HEK293 (cell line): Measurements from ENCODE around the gene MAD2L2.

ENCODE experiments used
- CTCF ChIA-PET: fragments of 350-600 bp; formaldehyde crosslinking; extraction: SDS; loops from one replicate; lab custom pipeline; 2021; ENCODE audit warnings: antibody characterized with exemption; lab: Yijun Ruan, JAX
- POLR2A ChIA-PET: fragments of 300-600 bp; formaldehyde crosslinking; extraction: SDS; loops from one replicate; lab custom pipeline; 2020; ENCODE audit warnings: antibody characterized with exemption, inconsistent platforms; lab: Yijun Ruan, JAX
- H3K27ac ChIP-seq: fragments of 200-500 bp; sonication (Bioruptor generic); 2 replicates; pipeline ENCODE4 v1.5.1; 2014; ENCODE audit warnings: low read depth, low read length, control low read depth, inconsistent platforms; ENCODE audit errors: extremely low read depth
- H3K36me3 ChIP-seq, 2 experiments: fragments of 200-500 bp in 1 of 2; sonication (Bioruptor generic) in 1 of 2; 1 replicate in 1 of 2; 2 replicates in 1 of 2; pipeline ENCODE4 v1.5.1; 2014 to 2017; ENCODE audit warnings: inconsistent platforms in 2 of 2, low read length in 2 of 2; ENCODE audit not compliant: control insufficient read depth in 2 of 2, insufficient read depth in 1 of 2
- H3K4me1 ChIP-seq: fragments of 200-500 bp; sonication (Bioruptor generic); 2 replicates; pipeline ENCODE4 v1.5.1; 2014; ENCODE audit warnings: mild to moderate bottlenecking, low read length, inconsistent platforms; ENCODE audit not compliant: control insufficient read depth, insufficient read depth
- H3K4me3 ChIP-seq: 2 replicates; pipeline ENCODE4 v1.5.1; 2011; ENCODE audit warnings: low read depth, mild to moderate bottlenecking, control low read depth, low read length, moderate library complexity
- H3K9me3 ChIP-seq: fragments of 200-500 bp; sonication (Bioruptor generic); 2 replicates; pipeline ENCODE4 v1.5.1; 2014; ENCODE audit warnings: low read depth, low read length, inconsistent platforms; ENCODE audit not compliant: control insufficient read depth, insufficient read depth
- BCL6B ChIP-seq: fragments of 450-650 bp; formaldehyde crosslinking; IDR thresholded peaks from 2 replicates; pipeline ENCODE4 v1.5.1; 2017; ENCODE audit warnings: missing biosample characterization, missing genetic modification characterization
- GLIS1 ChIP-seq: fragments of 450-650 bp; formaldehyde crosslinking; IDR thresholded peaks from 2 replicates; pipeline ENCODE4 v1.5.1; 2016; ENCODE audit warnings: missing biosample characterization, missing genetic modification characterization
- PRDM1 ChIP-seq: fragments of 450-650 bp; formaldehyde crosslinking; IDR thresholded peaks from 2 replicates; pipeline ENCODE4; 2016; ENCODE audit warnings: missing biosample characterization, missing genetic modification characterization
- REPIN1 ChIP-seq: fragments of 450-650 bp; formaldehyde crosslinking; IDR thresholded peaks from 2 replicates; pipeline ENCODE4 v1.5.1; 2017; ENCODE audit warnings: missing biosample characterization, missing genetic modification characterization, low read depth
- SP3 ChIP-seq: fragments of 450-650 bp; formaldehyde crosslinking; IDR thresholded peaks from 2 replicates; pipeline ENCODE4 v1.5.1; 2016; ENCODE audit warnings: missing biosample characterization, missing genetic modification characterization
- TSHZ1 ChIP-seq: fragments of 450-650 bp; formaldehyde crosslinking; IDR thresholded peaks from 2 replicates; pipeline ENCODE4 v1.5.1; 2016; ENCODE audit warnings: missing biosample characterization, missing genetic modification characterization, borderline replicate concordance
- ZBTB20 ChIP-seq: fragments of 450-650 bp; formaldehyde crosslinking; IDR thresholded peaks from 2 replicates; pipeline ENCODE4 v1.5.1; 2016; ENCODE audit warnings: missing biosample characterization, missing genetic modification characterization
- ZNF157 ChIP-seq: fragments of 450-650 bp; formaldehyde crosslinking; IDR thresholded peaks from 2 replicates; pipeline ENCODE4 v1.5.1; 2016; ENCODE audit warnings: missing biosample characterization, missing genetic modification characterization
- ZNF214 ChIP-seq: fragments of 450-650 bp; formaldehyde crosslinking; IDR thresholded peaks from 2 replicates; pipeline ENCODE4 v1.5.1; 2017; ENCODE audit warnings: missing biosample characterization, mild to moderate bottlenecking, missing genetic modification characterization, borderline replicate concordance
- ZNF24 ChIP-seq: fragments of 450-650 bp; formaldehyde crosslinking; IDR thresholded peaks from 2 replicates; pipeline ENCODE4 v1.5.1; 2016; ENCODE audit warnings: missing biosample characterization, missing genetic modification characterization
- ZNF266 ChIP-seq: fragments of 450-650 bp; formaldehyde crosslinking; IDR thresholded peaks from 2 replicates; pipeline ENCODE4 v1.5.1; 2016; ENCODE audit warnings: missing biosample characterization, missing genetic modification characterization, low read depth
- ZNF426 ChIP-seq: fragments of 450-650 bp; formaldehyde crosslinking; IDR thresholded peaks from 2 replicates; pipeline ENCODE4 v1.5.1; 2017; ENCODE audit warnings: missing biosample characterization, missing genetic modification characterization, mild to moderate bottlenecking, inconsistent platforms, moderate library complexity
- ZNF658 ChIP-seq: fragments of 450-650 bp; formaldehyde crosslinking; IDR thresholded peaks from 2 replicates; pipeline ENCODE4; 2016; ENCODE audit warnings: missing biosample characterization, missing genetic modification characterization
- ZNF777 ChIP-seq: fragments of 450-650 bp; formaldehyde crosslinking; IDR thresholded peaks from 2 replicates; pipeline ENCODE4 v1.5.1; 2017; ENCODE audit warnings: missing biosample characterization, missing genetic modification characterization, borderline replicate concordance
- ZSCAN16 ChIP-seq: fragments of 450-650 bp; formaldehyde crosslinking; IDR thresholded peaks from 2 replicates; pipeline ENCODE4 v1.5.1; 2016; ENCODE audit warnings: missing biosample characterization, missing genetic modification characterization
- TF ChIP-seq, protein P1 (sequence below): fragments of 450-650 bp; formaldehyde crosslinking; IDR thresholded peaks from 2 replicates; pipeline ENCODE4 v1.5.1; 2016; ENCODE audit warnings: missing biosample characterization, missing genetic modification characterization
- TF ChIP-seq, protein P2 (sequence below): fragments of 450-650 bp; formaldehyde crosslinking; IDR thresholded peaks from 2 replicates; pipeline ENCODE4 v1.5.1; 2016; ENCODE audit warnings: missing biosample characterization, missing genetic modification characterization

MAD2L2 gene

GRCh38 chr1:11707621-11708276, 26.8 kb upstream of the MAD2L2 start (continued):
- no peak for TF ChIP-seq BCL6B
- no peak for TF ChIP-seq ZNF777
- TF ChIP-seq ZNF214 (tag by site-specific recombination), result no peak
- TF ChIP-seq ZNF658, result no peak
- TF ChIP-seq TSHZ1, result no peak
- TF ChIP-seq ZNF266 (tag by site-specific recombination), result no peak

GRCh38 chr1:11706292-11706691, 25.3 kb upstream of the MAD2L2 start:
- H3K27ac ChIP-seq, result no peak overlapping the region
- no peak overlapping the region for H3K4me3 ChIP-seq
- H3K36me3 ChIP-seq, result no peaks in the 10 kb centered on the region
- TF ChIP-seq TSHZ1, result no peak
- TF ChIP-seq REPIN1 (tag by site-specific recombination), result no peak
- no peak for TF ChIP-seq ZNF24 (tag by site-specific recombination)
- TF ChIP-seq GLIS1, result no peak
- TF ChIP-seq ZNF426 (tag by site-specific recombination), result no peak
- no peak for TF ChIP-seq PRDM1
- TF ChIP-seq ZBTB20 (tag by site-specific recombination), result no peak
- TF ChIP-seq ZSCAN16 (tag by site-specific recombination), result no peak
- TF ChIP-seq ZNF157, result no peak
- TF ChIP-seq, protein P1, sequence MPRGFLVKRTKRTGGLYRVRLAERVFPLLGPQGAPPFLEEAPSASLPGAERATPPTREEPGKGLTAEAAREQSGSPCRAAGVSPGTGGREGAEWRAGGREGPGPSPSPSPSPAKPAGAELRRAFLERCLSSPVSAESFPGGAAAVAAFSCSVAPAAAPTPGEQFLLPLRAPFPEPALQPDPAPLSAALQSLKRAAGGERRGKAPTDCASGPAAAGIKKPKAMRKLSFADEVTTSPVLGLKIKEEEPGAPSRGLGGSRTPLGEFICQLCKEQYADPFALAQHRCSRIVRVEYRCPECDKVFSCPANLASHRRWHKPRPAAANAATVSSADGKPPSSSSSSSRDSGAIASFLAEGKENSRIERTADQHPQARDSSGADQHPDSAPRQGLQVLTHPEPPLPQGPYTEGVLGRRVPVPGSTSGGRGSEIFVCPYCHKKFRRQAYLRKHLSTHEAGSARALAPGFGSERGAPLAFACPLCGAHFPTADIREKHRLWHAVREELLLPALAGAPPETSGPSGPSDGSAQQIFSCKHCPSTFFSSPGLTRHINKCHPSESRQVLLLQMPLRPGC (tag by site-specific recombination), result no peak
- TF ChIP-seq, protein P2, sequence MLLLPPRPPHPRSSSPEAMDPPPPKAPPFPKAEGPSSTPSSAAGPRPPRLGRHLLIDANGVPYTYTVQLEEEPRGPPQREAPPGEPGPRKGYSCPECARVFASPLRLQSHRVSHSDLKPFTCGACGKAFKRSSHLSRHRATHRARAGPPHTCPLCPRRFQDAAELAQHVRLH, result no peak
- TF ChIP-seq SP3 (tag by site-specific recombination), result no peak
- no peaks in the 10 kb centered on the region for H3K9me3 ChIP-seq
- H3K4me1 ChIP-seq, result peaks cover 4% of the 10 kb centered on the region; the same call in 1 of the 2 replicates
- POLR2A ChIA-PET, result no interaction called here
- CTCF ChIA-PET, result interaction anchor here (0.9 kb wide), 1 partner anchor 8 kb away, joined by 3 read pairs; no protein-coding TSS in a partner anchor
